WTC11 (cell line): ENCODE results near the gene RETREG1. TPM values are rescaled to one million over a fixed set of nuclear protein-coding genes. Genes with fewer than 3 reads are reported as not detected.

Source experiments
- ATAC-seq: fragments of 200-7000 bp; cut with Tn5 transposase; 2 replicates; pipeline ENCODE4 v1.10.0; 2021; ENCODE audit warnings: mild to moderate bottlenecking, moderate library complexity
- CTCF ChIA-PET: fragments of 300-600 bp; sonication (Branson Sonifier 250); formaldehyde crosslinking; loops from one replicate; lab custom pipeline; 2021; ENCODE audit warnings: antibody characterized with exemption; lab: Charles Lee
- POLR2A ChIA-PET: fragments of 350-600 bp; sonication (Branson Sonifier 250); formaldehyde crosslinking; loops from one replicate; lab custom pipeline; 2021; ENCODE audit warnings: antibody characterized with exemption; lab: Charles Lee
- DNase-seq: peaks from one replicate; pipeline ENCODE4 v3.0.0; 2021; ENCODE audit warnings: low spot score
- H3K27ac Mint-ChIP-seq: 2 replicates; pipeline ENCODE4 v1.8.0; 2021; ENCODE audit warnings: mixed read lengths
- H3K27me3 Mint-ChIP-seq: 2 replicates; pipeline ENCODE4 v1.8.0; 2021; ENCODE audit warnings: low read depth, mild to moderate bottlenecking, moderate library complexity, mixed read lengths
- H3K36me3 Mint-ChIP-seq: 2 replicates; pipeline ENCODE4 v1.8.0; 2021; ENCODE audit warnings: mixed read lengths
- H3K4me1 Mint-ChIP-seq: 2 replicates; pipeline ENCODE4 v1.8.0; 2022; ENCODE audit warnings: mixed read lengths
- H3K4me3 Mint-ChIP-seq: 2 replicates; pipeline ENCODE4 v1.8.0; 2021; ENCODE audit warnings: mild to moderate bottlenecking, moderate library complexity, mixed read lengths
- H3K9me3 Mint-ChIP-seq: 2 replicates; pipeline ENCODE4 v1.8.0; 2021; ENCODE audit warnings: mixed read lengths
- CREB1 ChIP-seq: sonication (generic); formaldehyde crosslinking; IDR thresholded peaks from 2 replicates; pipeline ENCODE4 v1.8.0; 2023; ENCODE audit warnings: mild to moderate bottlenecking, missing genetic modification reagents
- CTCF ChIP-seq: fragments of 200-600 bp; IDR thresholded peaks from 2 replicates; pipeline ENCODE4 v1.8.0; 2022; ENCODE audit warnings: antibody characterized with exemption
- E2F4 ChIP-seq: sonication (generic); formaldehyde crosslinking; IDR thresholded peaks from 2 replicates; pipeline ENCODE4 v1.8.1; 2022; ENCODE audit warnings: low read depth, mild to moderate bottlenecking, moderate library complexity, missing genetic modification reagents, borderline replicate concordance
- FOXK1 ChIP-seq: sonication (generic); formaldehyde crosslinking; IDR thresholded peaks from 2 replicates; pipeline ENCODE4 v1.8.0; 2022; ENCODE audit warnings: mild to moderate bottlenecking, moderate library complexity, missing genetic modification reagents
- FOXP4 ChIP-seq: sonication (generic); formaldehyde crosslinking; IDR thresholded peaks from 2 replicates; pipeline ENCODE4 v1.8.0; 2022; ENCODE audit warnings: mild to moderate bottlenecking, missing genetic modification reagents
- GRHL2 ChIP-seq: fragments of 250-450 bp; sonication (Bioruptor Pico); IDR thresholded peaks from 2 replicates; pipeline ENCODE4 v1.8.0; 2022; ENCODE audit warnings: mild to moderate bottlenecking, moderate library complexity; ENCODE audit not compliant: insufficient replicate concordance, severe bottlenecking
- JAZF1 ChIP-seq: fragments of 250-450 bp; sonication (Bioruptor Pico); IDR thresholded peaks from 2 replicates; pipeline ENCODE4 v1.9.0; 2021; ENCODE audit warnings: moderate library complexity, mild to moderate bottlenecking, inconsistent platforms
- JUN ChIP-seq: sonication (generic); formaldehyde crosslinking; IDR thresholded peaks from 2 replicates; pipeline ENCODE4 v1.8.0; 2023; ENCODE audit warnings: mild to moderate bottlenecking, missing genetic modification reagents
- KAT7 ChIP-seq: sonication (generic); formaldehyde crosslinking; IDR thresholded peaks from 2 replicates; pipeline ENCODE4 v1.8.1; 2023; ENCODE audit warnings: missing genetic modification reagents, mild to moderate bottlenecking, borderline replicate concordance
- NR3C1 ChIP-seq: sonication (generic); formaldehyde crosslinking; conservative IDR thresholded peaks from 2 replicates; pipeline ENCODE4 v1.8.1; 2023; ENCODE audit warnings: low read depth, mild to moderate bottlenecking, missing genetic modification reagents
- PRDM15 ChIP-seq: sonication (generic); formaldehyde crosslinking; IDR thresholded peaks from 2 replicates; pipeline ENCODE4 v1.8.0; 2022; ENCODE audit warnings: missing genetic modification reagents
- SP1 ChIP-seq: sonication (generic); formaldehyde crosslinking; conservative IDR thresholded peaks from 2 replicates; pipeline ENCODE4 v1.8.1; 2022; ENCODE audit warnings: missing genetic modification reagents
- TEAD1 ChIP-seq: sonication (generic); formaldehyde crosslinking; IDR thresholded peaks from 2 replicates; pipeline ENCODE4 v1.8.0; 2022; ENCODE audit warnings: mild to moderate bottlenecking, missing genetic modification reagents
- TEAD4 ChIP-seq: sonication (generic); formaldehyde crosslinking; IDR thresholded peaks from 2 replicates; pipeline ENCODE4 v1.8.0; 2022; ENCODE audit warnings: mild to moderate bottlenecking, missing genetic modification reagents
- ZNF416 ChIP-seq: fragments of 250-450 bp; sonication (Bioruptor Pico); IDR thresholded peaks from 2 replicates; pipeline ENCODE4 v1.9.0; 2021; ENCODE audit warnings: mild to moderate bottlenecking, inconsistent platforms
- ZNF512 ChIP-seq: sonication (generic); formaldehyde crosslinking; IDR thresholded peaks from 2 replicates; pipeline ENCODE4 v1.8.1; 2022; ENCODE audit warnings: missing genetic modification reagents, borderline replicate concordance
- total RNA-seq: library from RNA; stranded (reverse); gene quantifications from 3 replicates; pipeline ENCODE4 v1.2.3, GENCODE V29; 2021
- TF ChIP-seq, protein P1 (sequence below): sonication (generic); formaldehyde crosslinking; IDR thresholded peaks from 2 replicates; pipeline ENCODE4 v1.8.0; 2022; ENCODE audit warnings: mild to moderate bottlenecking, missing genetic modification reagents
- TF ChIP-seq, protein P2 (sequence below): fragments of 250-450 bp; sonication (Bioruptor Pico); IDR thresholded peaks from 2 replicates; pipeline ENCODE4 v1.9.0; 2021; ENCODE audit warnings: mild to moderate bottlenecking

RETREG1 gene
- total RNA-seq, 1 experiment from 2014 or later: 2.2 TPM

DNA sequence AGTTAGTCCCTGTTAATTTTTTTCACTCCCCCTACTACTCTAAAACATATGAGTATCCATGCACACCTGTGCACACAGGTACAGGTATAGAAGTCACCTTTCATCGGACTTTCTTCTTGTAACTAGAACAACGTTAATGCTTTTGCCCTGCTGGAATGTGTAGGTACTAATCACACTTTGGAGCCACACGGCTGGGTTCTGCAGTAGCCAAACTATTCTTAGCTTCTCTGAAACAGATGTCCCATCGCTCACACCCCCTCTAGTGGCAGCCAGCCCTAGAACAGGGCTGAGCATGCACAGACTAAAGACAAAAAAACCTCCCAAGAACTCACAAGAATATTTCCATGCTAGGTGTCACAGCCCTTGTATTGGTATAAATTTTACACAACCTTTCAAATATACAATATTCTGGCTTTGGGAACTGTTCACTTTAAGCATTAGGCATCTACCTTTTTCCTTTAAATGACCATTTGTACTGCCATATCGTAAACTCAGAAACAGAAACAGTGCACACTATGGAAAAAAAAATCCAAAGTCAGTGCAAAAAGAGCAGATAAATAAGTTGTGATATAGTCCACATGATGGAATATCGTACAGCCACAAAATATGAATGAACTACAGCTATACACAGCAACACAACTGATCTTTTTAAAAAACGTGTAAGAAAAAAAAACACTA lies 64.0 kb downstream of the RETREG1 start:
- Mint-ChIP-seq H3K27me3 (no peaks in the 10 kb centered on the region), H3K4me1 (peaks cover 6% of the 10 kb centered on the region), H3K9me3 (peaks cover 3% of the 10 kb centered on the region; the same call in 1 of the 2 replicates), H3K4me3 (no peak overlapping the region), H3K27ac (no peak overlapping the region), H3K36me3 (no peaks in the 10 kb centered on the region)
- TF ChIP-seq GRHL2 (CRISPR knock-in tag) (no peak), SP1 (no peak), TEAD1 (CRISPR knock-in tag) (0 out of 2 replicates have a peak, but pooled peaks have one; percentile 24), ZNF512 (CRISPR knock-in tag) (no peak), CTCF (peak; percentile 55; the same call in 1 of the 2 replicates)
- ChIA-PET POLR2A (no interaction called here), CTCF (interaction anchor here (0.5 to 2.2 kb wide), 23 partner anchors 8 to 392 kb away, joined by 3 to 11 read pairs (median 4); partner anchors contain the start of gene RETREG1)
- peak; percentile 83 for DNase-seq
- ATAC-seq: peak; percentile 99

- H3K9me3 Mint-ChIP-seq: peaks cover 3% of the 10 kb centered on the region; the same call in 1 of the 2 replicates
- POLR2A ChIA-PET: no interaction called here
- TF ChIP-seq KAT7 (CRISPR knock-in tag) (no peak), JAZF1 (CRISPR knock-in tag) (no peak), JUN (CRISPR knock-in tag) (no peak), ZNF416 (CRISPR knock-in tag) (no peak), PRDM15 (CRISPR knock-in tag) (no peak), CTCF (no peak), CREB1 (CRISPR knock-in tag) (no peak), E2F4 (no peak), FOXP4 (CRISPR knock-in tag) (no peak), NR3C1 (CRISPR knock-in tag) (no peak), FOXK1 (CRISPR knock-in tag) (no peak), TEAD4 (no peak)
- TF ChIP-seq, protein P1, sequence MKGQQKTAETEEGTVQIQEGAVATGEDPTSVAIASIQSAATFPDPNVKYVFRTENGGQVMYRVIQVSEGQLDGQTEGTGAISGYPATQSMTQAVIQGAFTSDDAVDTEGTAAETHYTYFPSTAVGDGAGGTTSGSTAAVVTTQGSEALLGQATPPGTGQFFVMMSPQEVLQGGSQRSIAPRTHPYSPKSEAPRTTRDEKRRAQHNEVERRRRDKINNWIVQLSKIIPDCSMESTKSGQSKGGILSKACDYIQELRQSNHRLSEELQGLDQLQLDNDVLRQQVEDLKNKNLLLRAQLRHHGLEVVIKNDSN (CRISPR knock-in tag): no peak
- TF ChIP-seq, protein P2, sequence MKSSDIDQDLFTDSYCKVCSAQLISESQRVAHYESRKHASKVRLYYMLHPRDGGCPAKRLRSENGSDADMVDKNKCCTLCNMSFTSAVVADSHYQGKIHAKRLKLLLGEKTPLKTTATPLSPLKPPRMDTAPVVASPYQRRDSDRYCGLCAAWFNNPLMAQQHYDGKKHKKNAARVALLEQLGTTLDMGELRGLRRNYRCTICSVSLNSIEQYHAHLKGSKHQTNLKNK (CRISPR knock-in tag): no peak
- peaks cover 6% of the 10 kb centered on the region for H3K4me1 Mint-ChIP-seq
- ATAC-seq (no peak), DNase-seq (no peak)
- CTCF ChIA-PET: interaction anchor here (1.0 to 2.2 kb wide), 3 partner anchors 9 to 34 kb away, joined by 3 to 9 read pairs (median 3); no protein-coding TSS in a partner anchor
- no peaks in the 10 kb centered on the region for H3K36me3 Mint-ChIP-seq
- H3K27ac Mint-ChIP-seq: no peak overlapping the region
- H3K4me3 Mint-ChIP-seq: no peak overlapping the region
- H3K27me3 Mint-ChIP-seq: no peaks in the 10 kb centered on the region
These were observed 65.2 kb downstream of the RETREG1 start for GRCh38 chr5:16551628-16552027.
